AG09309 (cell line): ENCODE measurements around the gene WNT9A.
"Not testable (repeated sequence)": the region's sequence is repeated elsewhere in the genome, so short reads cannot be mapped to it uniquely, and the experiment has no call there.

ENCODE experiments used
- DNase-seq: peaks from one replicate; pipeline ENCODE4 v3.0.0-alpha.2; 2010; ENCODE audit warnings: low read depth
- H3K4me3 ChIP-seq: 2 replicates; pipeline ENCODE4 v1.5.1; 2011; ENCODE audit warnings: mild to moderate bottlenecking, low read depth, low read length, moderate library complexity; ENCODE audit not compliant: control insufficient read depth
- CTCF ChIP-seq: IDR thresholded peaks from 2 replicates; pipeline ENCODE4 v1.5.1; 2011; ENCODE audit warnings: mild to moderate bottlenecking, low read depth, low read length, inconsistent platforms; ENCODE audit not compliant: insufficient read depth, control insufficient read depth; ENCODE audit errors: missing control alignments

The WNT9A gene

GRCh38 chr1:227970076-227970995, 22.6 kb upstream of the WNT9A start:
- not testable (repeated sequence) for DNase-seq

GRCh38 chr1:227967815-227968214, 20.1 kb upstream of the WNT9A start:
- not testable (repeated sequence) for H3K4me3 ChIP-seq, DNase-seq

More at GRCh38 chr1:227970076-227970995, 22.6 kb upstream of the WNT9A start:
- H3K4me3 ChIP-seq: not testable (repeated sequence)

GRCh38 chr1:227966733-227967132, 19.0 kb upstream of the WNT9A start:
- not testable (repeated sequence) for H3K4me3 ChIP-seq
- peak; percentile 28 for DNase-seq
- TF ChIP-seq CTCF: peak; percentile 27

GRCh38 chr1:227961651-227962466, 14.1 kb upstream of the WNT9A start:
- TF ChIP-seq CTCF: no peak
- no peak for DNase-seq
- H3K4me3 ChIP-seq: no peak overlapping the region

- H3K4me3 ChIP-seq: no peak overlapping the region
- no peak for DNase-seq
- no peak for TF ChIP-seq CTCF
Observed at GRCh38 chr1:227959325-227959860, 11.7 kb upstream of the WNT9A start.

- no peak for TF ChIP-seq CTCF
- no peak overlapping the region for H3K4me3 ChIP-seq
- no peak for DNase-seq
Observed at GRCh38 chr1:227958617-227959324, 11.0 kb upstream of the WNT9A start.

GRCh38 chr1:227955808-227956207, 8.1 kb upstream of the WNT9A start:
- no peak for DNase-seq
- no peak for TF ChIP-seq CTCF
- H3K4me3 ChIP-seq: no peak overlapping the region
